ENCODE results near the gene SLC32A1. TPM values are rescaled to one million over a fixed set of nuclear protein-coding genes. Genes with fewer than 3 reads are reported as not detected.

The SLC32A1 gene
- total RNA-seq, 1 experiment from 2014 or later: 0.09 TPM

DNA sequence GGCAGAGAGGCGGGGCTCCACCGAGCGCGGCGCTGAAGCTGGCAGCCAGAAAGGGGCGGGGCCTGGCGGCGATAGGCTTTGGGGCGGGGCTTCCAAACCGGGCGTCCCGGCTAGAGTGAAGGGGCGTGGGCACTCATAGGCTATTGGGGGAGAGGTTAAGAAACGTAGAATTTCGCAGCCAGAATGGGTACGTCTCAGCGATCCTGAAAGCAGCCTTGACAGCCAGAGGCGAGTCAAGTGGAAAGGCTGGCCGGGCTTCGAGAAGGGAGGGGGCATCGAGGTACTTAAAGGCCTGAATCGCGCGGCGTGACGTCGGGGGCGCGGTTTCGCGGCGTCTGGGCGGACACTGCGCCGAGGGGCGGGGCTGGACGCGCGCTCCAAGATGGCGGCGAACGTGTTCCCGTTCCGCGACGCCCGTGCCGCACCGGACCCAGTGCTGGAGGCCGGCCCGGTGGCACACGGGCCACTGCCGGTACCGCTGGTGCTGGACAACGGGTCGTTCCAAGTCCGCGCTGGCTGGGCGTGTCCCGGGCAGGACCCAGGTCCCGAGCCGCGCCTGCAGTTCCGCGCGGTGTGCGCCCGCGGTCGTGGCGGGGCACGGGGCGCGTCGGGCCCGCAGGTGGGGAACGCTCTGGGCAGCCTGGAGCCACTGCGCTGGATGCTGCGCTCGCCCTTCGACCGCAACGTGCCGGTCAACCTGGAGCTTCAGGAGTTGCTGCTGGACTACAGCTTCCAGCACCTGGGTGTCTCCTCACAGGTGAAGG lies 24.0 kb downstream of the SLC32A1 start, which contains the start of gene ACTR5 (continued):
- TF ChIP-seq NFYB (CRISPR knock-in tag; conservative IDR thresholded peaks at IDR 0.05; ENCODE audit: low read depth) (0 out of 2 replicates have a peak, but pooled peaks have one; percentile 19), ZNF423 (CRISPR knock-in tag; IDR thresholded peaks at IDR 0.05) (no peak), MYBL2 (CRISPR knock-in tag; IDR thresholded peaks at IDR 0.05) (peak; percentile 85; the same call in 1 of the 2 replicates), EMX1 (CRISPR knock-in tag; IDR thresholded peaks at IDR 0.05) (no peak), MXD4 (CRISPR knock-in tag; IDR thresholded peaks at IDR 0.05; ENCODE audit: borderline replicate concordance) (no peak), SOX15 (CRISPR knock-in tag; IDR thresholded peaks at IDR 0.05) (no peak), GRHL2 (CRISPR knock-in tag; IDR thresholded peaks at IDR 0.05; ENCODE audit: insufficient replicate concordance, severe bottlenecking) (no peak), ZNF396 (CRISPR knock-in tag; IDR thresholded peaks at IDR 0.05; ENCODE audit: borderline replicate concordance) (no peak), JAZF1 (CRISPR knock-in tag; IDR thresholded peaks at IDR 0.05) (no peak), ETV6 (CRISPR knock-in tag; IDR thresholded peaks at IDR 0.05) (peak; percentile 35; the same call in 1 of the 2 replicates), ZNF219 (CRISPR knock-in tag; IDR thresholded peaks at IDR 0.05; ENCODE audit: borderline replicate concordance) (no peak), SMAD4 (CRISPR knock-in tag; IDR thresholded peaks at IDR 0.05) (no peak), PRRX2 (CRISPR knock-in tag; IDR thresholded peaks at IDR 0.05) (no peak), GABPB1 (CRISPR knock-in tag; IDR thresholded peaks at IDR 0.05) (peak; percentile 77)
- TF ChIP-seq, protein P1, sequence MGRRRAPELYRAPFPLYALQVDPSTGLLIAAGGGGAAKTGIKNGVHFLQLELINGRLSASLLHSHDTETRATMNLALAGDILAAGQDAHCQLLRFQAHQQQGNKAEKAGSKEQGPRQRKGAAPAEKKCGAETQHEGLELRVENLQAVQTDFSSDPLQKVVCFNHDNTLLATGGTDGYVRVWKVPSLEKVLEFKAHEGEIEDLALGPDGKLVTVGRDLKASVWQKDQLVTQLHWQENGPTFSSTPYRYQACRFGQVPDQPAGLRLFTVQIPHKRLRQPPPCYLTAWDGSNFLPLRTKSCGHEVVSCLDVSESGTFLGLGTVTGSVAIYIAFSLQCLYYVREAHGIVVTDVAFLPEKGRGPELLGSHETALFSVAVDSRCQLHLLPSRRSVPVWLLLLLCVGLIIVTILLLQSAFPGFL (CRISPR knock-in tag; IDR thresholded peaks at IDR 0.05; ENCODE audit: borderline replicate concordance): peak; percentile 80; the same call in 1 of the 2 replicates
- TF ChIP-seq, protein P2, sequence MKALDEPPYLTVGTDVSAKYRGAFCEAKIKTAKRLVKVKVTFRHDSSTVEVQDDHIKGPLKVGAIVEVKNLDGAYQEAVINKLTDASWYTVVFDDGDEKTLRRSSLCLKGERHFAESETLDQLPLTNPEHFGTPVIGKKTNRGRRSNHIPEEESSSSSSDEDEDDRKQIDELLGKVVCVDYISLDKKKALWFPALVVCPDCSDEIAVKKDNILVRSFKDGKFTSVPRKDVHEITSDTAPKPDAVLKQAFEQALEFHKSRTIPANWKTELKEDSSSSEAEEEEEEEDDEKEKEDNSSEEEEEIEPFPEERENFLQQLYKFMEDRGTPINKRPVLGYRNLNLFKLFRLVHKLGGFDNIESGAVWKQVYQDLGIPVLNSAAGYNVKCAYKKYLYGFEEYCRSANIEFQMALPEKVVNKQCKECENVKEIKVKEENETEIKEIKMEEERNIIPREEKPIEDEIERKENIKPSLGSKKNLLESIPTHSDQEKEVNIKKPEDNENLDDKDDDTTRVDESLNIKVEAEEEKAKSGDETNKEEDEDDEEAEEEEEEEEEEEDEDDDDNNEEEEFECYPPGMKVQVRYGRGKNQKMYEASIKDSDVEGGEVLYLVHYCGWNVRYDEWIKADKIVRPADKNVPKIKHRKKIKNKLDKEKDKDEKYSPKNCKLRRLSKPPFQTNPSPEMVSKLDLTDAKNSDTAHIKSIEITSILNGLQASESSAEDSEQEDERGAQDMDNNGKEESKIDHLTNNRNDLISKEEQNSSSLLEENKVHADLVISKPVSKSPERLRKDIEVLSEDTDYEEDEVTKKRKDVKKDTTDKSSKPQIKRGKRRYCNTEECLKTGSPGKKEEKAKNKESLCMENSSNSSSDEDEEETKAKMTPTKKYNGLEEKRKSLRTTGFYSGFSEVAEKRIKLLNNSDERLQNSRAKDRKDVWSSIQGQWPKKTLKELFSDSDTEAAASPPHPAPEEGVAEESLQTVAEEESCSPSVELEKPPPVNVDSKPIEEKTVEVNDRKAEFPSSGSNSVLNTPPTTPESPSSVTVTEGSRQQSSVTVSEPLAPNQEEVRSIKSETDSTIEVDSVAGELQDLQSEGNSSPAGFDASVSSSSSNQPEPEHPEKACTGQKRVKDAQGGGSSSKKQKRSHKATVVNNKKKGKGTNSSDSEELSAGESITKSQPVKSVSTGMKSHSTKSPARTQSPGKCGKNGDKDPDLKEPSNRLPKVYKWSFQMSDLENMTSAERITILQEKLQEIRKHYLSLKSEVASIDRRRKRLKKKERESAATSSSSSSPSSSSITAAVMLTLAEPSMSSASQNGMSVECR (CRISPR knock-in tag; IDR thresholded peaks at IDR 0.05; ENCODE audit: borderline replicate concordance): peak; percentile 84; the same call in 1 of the 2 replicates
- TF ChIP-seq, protein P3, sequence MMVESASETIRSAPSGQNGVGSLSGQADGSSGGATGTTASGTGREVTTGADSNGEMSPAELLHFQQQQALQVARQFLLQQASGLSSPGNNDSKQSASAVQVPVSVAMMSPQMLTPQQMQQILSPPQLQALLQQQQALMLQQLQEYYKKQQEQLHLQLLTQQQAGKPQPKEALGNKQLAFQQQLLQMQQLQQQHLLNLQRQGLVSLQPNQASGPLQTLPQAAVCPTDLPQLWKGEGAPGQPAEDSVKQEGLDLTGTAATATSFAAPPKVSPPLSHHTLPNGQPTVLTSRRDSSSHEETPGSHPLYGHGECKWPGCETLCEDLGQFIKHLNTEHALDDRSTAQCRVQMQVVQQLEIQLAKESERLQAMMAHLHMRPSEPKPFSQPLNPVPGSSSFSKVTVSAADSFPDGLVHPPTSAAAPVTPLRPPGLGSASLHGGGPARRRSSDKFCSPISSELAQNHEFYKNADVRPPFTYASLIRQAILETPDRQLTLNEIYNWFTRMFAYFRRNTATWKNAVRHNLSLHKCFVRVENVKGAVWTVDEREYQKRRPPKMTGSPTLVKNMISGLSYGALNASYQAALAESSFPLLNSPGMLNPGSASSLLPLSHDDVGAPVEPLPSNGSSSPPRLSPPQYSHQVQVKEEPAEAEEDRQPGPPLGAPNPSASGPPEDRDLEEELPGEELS (CRISPR knock-in tag; IDR thresholded peaks at IDR 0.05): peak; percentile 29; the same call in 1 of the 2 replicates
- TF ChIP-seq, protein P4, sequence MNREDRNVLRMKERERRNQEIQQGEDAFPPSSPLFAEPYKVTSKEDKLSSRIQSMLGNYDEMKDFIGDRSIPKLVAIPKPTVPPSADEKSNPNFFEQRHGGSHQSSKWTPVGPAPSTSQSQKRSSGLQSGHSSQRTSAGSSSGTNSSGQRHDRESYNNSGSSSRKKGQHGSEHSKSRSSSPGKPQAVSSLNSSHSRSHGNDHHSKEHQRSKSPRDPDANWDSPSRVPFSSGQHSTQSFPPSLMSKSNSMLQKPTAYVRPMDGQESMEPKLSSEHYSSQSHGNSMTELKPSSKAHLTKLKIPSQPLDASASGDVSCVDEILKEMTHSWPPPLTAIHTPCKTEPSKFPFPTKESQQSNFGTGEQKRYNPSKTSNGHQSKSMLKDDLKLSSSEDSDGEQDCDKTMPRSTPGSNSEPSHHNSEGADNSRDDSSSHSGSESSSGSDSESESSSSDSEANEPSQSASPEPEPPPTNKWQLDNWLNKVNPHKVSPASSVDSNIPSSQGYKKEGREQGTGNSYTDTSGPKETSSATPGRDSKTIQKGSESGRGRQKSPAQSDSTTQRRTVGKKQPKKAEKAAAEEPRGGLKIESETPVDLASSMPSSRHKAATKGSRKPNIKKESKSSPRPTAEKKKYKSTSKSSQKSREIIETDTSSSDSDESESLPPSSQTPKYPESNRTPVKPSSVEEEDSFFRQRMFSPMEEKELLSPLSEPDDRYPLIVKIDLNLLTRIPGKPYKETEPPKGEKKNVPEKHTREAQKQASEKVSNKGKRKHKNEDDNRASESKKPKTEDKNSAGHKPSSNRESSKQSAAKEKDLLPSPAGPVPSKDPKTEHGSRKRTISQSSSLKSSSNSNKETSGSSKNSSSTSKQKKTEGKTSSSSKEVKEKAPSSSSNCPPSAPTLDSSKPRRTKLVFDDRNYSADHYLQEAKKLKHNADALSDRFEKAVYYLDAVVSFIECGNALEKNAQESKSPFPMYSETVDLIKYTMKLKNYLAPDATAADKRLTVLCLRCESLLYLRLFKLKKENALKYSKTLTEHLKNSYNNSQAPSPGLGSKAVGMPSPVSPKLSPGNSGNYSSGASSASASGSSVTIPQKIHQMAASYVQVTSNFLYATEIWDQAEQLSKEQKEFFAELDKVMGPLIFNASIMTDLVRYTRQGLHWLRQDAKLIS (CRISPR knock-in tag; IDR thresholded peaks at IDR 0.05; ENCODE audit: borderline replicate concordance): no peak
- TF ChIP-seq, protein P5, sequence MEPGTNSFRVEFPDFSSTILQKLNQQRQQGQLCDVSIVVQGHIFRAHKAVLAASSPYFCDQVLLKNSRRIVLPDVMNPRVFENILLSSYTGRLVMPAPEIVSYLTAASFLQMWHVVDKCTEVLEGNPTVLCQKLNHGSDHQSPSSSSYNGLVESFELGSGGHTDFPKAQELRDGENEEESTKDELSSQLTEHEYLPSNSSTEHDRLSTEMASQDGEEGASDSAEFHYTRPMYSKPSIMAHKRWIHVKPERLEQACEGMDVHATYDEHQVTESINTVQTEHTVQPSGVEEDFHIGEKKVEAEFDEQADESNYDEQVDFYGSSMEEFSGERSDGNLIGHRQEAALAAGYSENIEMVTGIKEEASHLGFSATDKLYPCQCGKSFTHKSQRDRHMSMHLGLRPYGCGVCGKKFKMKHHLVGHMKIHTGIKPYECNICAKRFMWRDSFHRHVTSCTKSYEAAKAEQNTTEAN (CRISPR knock-in tag; IDR thresholded peaks at IDR 0.05): peak; percentile 94
- TF ChIP-seq, protein P6, sequence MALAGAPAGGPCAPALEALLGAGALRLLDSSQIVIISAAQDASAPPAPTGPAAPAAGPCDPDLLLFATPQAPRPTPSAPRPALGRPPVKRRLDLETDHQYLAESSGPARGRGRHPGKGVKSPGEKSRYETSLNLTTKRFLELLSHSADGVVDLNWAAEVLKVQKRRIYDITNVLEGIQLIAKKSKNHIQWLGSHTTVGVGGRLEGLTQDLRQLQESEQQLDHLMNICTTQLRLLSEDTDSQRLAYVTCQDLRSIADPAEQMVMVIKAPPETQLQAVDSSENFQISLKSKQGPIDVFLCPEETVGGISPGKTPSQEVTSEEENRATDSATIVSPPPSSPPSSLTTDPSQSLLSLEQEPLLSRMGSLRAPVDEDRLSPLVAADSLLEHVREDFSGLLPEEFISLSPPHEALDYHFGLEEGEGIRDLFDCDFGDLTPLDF (CRISPR knock-in tag; IDR thresholded peaks at IDR 0.05): peak; percentile 68; the same call in 1 of the 2 replicates
- TF ChIP-seq, protein P7, sequence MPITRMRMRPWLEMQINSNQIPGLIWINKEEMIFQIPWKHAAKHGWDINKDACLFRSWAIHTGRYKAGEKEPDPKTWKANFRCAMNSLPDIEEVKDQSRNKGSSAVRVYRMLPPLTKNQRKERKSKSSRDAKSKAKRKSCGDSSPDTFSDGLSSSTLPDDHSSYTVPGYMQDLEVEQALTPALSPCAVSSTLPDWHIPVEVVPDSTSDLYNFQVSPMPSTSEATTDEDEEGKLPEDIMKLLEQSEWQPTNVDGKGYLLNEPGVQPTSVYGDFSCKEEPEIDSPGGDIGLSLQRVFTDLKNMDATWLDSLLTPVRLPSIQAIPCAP (CRISPR knock-in tag; IDR thresholded peaks at IDR 0.05): no peak

All from WTC11 (cell line).